Measurements from ENCODE around the gene IPO13. TPM values are rescaled to one million over a fixed set of nuclear protein-coding genes. Genes with fewer than 3 reads are reported as not detected.

IPO13 gene
- total RNA-seq, 4 donors from 2014 or later = 21.1 to 48.1 (median 42.0) TPM

- no peaks in the 10 kb centered on the region for H3K27me3 ChIP-seq
- no peaks in the 10 kb centered on the region for H3K9me3 ChIP-seq
- H3K4me3 ChIP-seq (replicated peaks in 1 of 3) = no peak overlapping the region
- H3K27ac ChIP-seq = no peak overlapping the region
- H3K4me1 ChIP-seq = peaks cover 11 to 21% of the 10 kb centered on the region in 2 donors
- WGBS, 2 donors = 86 to 98% methylated on average over 6 to 8 of the region's 8 CpGs
- no peak for DNase-seq
- intact Hi-C loops (cut with DNase I) = no loop called here
- TF ChIP-seq, protein P1, sequence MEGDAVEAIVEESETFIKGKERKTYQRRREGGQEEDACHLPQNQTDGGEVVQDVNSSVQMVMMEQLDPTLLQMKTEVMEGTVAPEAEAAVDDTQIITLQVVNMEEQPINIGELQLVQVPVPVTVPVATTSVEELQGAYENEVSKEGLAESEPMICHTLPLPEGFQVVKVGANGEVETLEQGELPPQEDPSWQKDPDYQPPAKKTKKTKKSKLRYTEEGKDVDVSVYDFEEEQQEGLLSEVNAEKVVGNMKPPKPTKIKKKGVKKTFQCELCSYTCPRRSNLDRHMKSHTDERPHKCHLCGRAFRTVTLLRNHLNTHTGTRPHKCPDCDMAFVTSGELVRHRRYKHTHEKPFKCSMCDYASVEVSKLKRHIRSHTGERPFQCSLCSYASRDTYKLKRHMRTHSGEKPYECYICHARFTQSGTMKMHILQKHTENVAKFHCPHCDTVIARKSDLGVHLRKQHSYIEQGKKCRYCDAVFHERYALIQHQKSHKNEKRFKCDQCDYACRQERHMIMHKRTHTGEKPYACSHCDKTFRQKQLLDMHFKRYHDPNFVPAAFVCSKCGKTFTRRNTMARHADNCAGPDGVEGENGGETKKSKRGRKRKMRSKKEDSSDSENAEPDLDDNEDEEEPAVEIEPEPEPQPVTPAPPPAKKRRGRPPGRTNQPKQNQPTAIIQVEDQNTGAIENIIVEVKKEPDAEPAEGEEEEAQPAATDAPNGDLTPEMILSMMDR (IDR thresholded peaks at IDR 0.05) = no peak
- no peak for TF ChIP-seq POLR2A (IDR thresholded peaks at IDR 0.05)
- H3K36me3 ChIP-seq = peaks cover 2 to 5% of the 10 kb centered on the region in 2 donors
These were observed 35.5 kb downstream of the IPO13 start for GRCh38 chr1:43982241-43982640.

GRCh38 chr1:43982808-43983207 lies 36.1 kb downstream of the IPO13 start:
- DNase-seq = no peak
- no peaks in the 10 kb centered on the region for H3K36me3 ChIP-seq
- H3K4me1 ChIP-seq = peaks cover 11 to 19% of the 10 kb centered on the region in 2 donors
- 82 to 86% methylated on average over 15 of the region's 15 CpGs for WGBS, 2 donors
- TF ChIP-seq, protein P1 (IDR thresholded peaks at IDR 0.05) = no peak
- TF ChIP-seq POLR2A (IDR thresholded peaks at IDR 0.05) = no peak
- no peak overlapping the region for H3K4me3 ChIP-seq (replicated peaks in 1 of 3)
- intact Hi-C loops (cut with DNase I) = no loop called here
- no peak overlapping the region for H3K27ac ChIP-seq
- no peaks in the 10 kb centered on the region for H3K27me3 ChIP-seq
- no peaks in the 10 kb centered on the region for H3K9me3 ChIP-seq

GRCh38 chr1:43983253-43983899 lies 36.6 kb downstream of the IPO13 start:
- Histone ChIP-seq H3K27me3 (no peaks in the 10 kb centered on the region), H3K4me1 (peaks cover 10 to 17% of the 10 kb centered on the region in 2 donors), H3K36me3 (no peaks in the 10 kb centered on the region), H3K4me3 (replicated peaks in 1 of 3) (no peak overlapping the region), H3K9me3 (no peaks in the 10 kb centered on the region), H3K27ac (no peak overlapping the region)
- WGBS, 2 donors = 83 to 85% methylated on average over 12 of the region's 12 CpGs
- DNase-seq = no peak
- TF ChIP-seq, protein P1 (IDR thresholded peaks at IDR 0.05) = no peak
- TF ChIP-seq POLR2A (IDR thresholded peaks at IDR 0.05) = no peak
- intact Hi-C loops (cut with DNase I) = no loop called here

DNA sequence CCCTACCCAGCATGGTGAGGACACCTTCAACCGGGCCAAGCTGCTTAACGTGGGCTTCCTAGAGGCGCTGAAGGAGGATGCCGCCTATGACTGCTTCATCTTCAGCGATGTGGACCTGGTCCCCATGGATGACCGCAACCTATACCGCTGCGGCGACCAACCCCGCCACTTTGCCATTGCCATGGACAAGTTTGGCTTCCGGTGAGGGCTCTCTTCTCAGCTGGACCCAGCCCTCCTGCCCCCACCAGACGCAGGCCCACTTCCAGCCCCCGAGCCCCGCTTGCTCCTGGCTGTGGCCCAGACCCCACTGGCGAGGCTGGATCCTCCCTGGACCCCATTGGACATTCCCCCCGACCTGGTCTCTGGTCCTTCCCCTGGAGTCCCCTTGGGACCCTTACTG lies 38.1 kb downstream of the IPO13 start:
- WGBS, 2 donors = 91 to 97% methylated on average over 11 to 13 of the region's 16 CpGs
- DNase-seq = no peak
- intact Hi-C loops (cut with DNase I) = no loop called here

More for the DNA sequence above, 38.1 kb downstream of the IPO13 start:
- Histone ChIP-seq H3K27ac (no peak overlapping the region), H3K4me1 (peaks cover 4 to 9% of the 10 kb centered on the region in 2 donors), H3K36me3 (no peaks in the 10 kb centered on the region), H3K4me3 (replicated peaks in 1 of 3) (no peak overlapping the region), H3K9me3 (no peaks in the 10 kb centered on the region), H3K27me3 (no peaks in the 10 kb centered on the region)
- TF ChIP-seq POLR2A (IDR thresholded peaks at IDR 0.05) = no peak
- TF ChIP-seq, protein P1 (IDR thresholded peaks at IDR 0.05) = no peak
